Stomach (tissue), 9 donors: Measurements from ENCODE around the gene ITPR2. TPM values are rescaled to one million over a fixed set of nuclear protein-coding genes. Genes with fewer than 3 reads are reported as not detected.

Experiments used
- DNase-seq, 2 donors: peaks; one replicate each; pipeline versions ENCODE4 v3.0.0 to v3.0.0-alpha.2; 2013 to 2019
- H3K27ac ChIP-seq, 5 donors: fragments of 200-600 bp in 4 of 5; sonication (generic) in 4 of 5; one replicate each; pipeline ENCODE4 v1.5.1; 2013 to 2019; ENCODE audit warnings: mild to moderate bottlenecking in 1 of 5, moderate library complexity in 1 of 5
- H3K27me3 ChIP-seq, 3 donors: fragments of 200-600 bp; sonication (generic); one replicate each; pipeline ENCODE4 v1.5.1; 2017 to 2019; ENCODE audit warnings: mixed run types in 1 of 3
- H3K36me3 ChIP-seq, 4 donors: fragments of 200-600 bp; sonication (generic); 1 replicate in 3 of 4; 2 replicates in 1 of 4; pipeline ENCODE4 v1.5.1; 2016 to 2019
- H3K4me1 ChIP-seq, 4 donors: fragments of 200-600 bp; sonication (generic); one replicate each; pipeline ENCODE4 v1.5.1; 2016 to 2019
- H3K4me3 ChIP-seq, 4 donors: fragments of 200-600 bp; sonication (generic) in 3 of 4; one replicate each; pipeline ENCODE4 v1.5.1; 2016 to 2019; ENCODE audit warnings: mild to moderate bottlenecking in 1 of 4
- H3K9me3 ChIP-seq, 4 donors: fragments of 200-600 bp; sonication (generic); one replicate each; pipeline ENCODE4 v1.5.1; 2016 to 2019
- EP300 ChIP-seq: sonication (generic); formaldehyde crosslinking; IDR thresholded peaks from one replicate; pipeline ENCODE4 v1.6.1; 2017; ENCODE audit warnings: antibody characterized with exemption
- POLR2A ChIP-seq, 4 donors: fragments of 450-650 bp; IDR thresholded peaks; one replicate each; pipeline ENCODE4 v1.6.1; 2016; ENCODE audit warnings: antibody characterized with exemption in 4 of 4, control low read depth in 2 of 4, mild to moderate bottlenecking in 1 of 4, moderate library complexity in 1 of 4
- POLR2AphosphoS5 ChIP-seq, 3 donors: sonication (generic); formaldehyde crosslinking; IDR thresholded peaks; one replicate each; pipeline ENCODE4 v1.6.1; 2016; ENCODE audit warnings: antibody characterized with exemption in 3 of 3
- WGBS, 5 donors: extraction: QIAGEN DNeasy Blood & Tissue Kit in 3 of 5; methylation state at CpG; one replicate each; pipeline versions ENCODE4 v1.1.5 to v1.1.7; 2013 to 2018; 5-methylcytosine and 5-hydroxymethylcytosine counted together
- intact Hi-C: fragments of 100-400 bp; cut with DNase I; formaldehyde crosslinking; loops from one replicate; pipeline ENCODE4 v1.15.1; 2023; ENCODE audit warnings: low total_unique reads
- polyA plus RNA-seq, 3 donors: library from polyadenylated mRNA; stranded (reverse); fragments of 200-250 nt; gene quantifications; one replicate each; pipeline ENCODE4 v1.2.3, GENCODE V29; 2013
- total RNA-seq, 5 donors: library from RNA; depleted of rRNA; stranded (reverse); fragments of >200 nt; gene quantifications; one replicate each; pipeline versions ENCODE4 v1.1.0 to v1.2.3, GENCODE V29; 2014 to 2016
- TF ChIP-seq, protein P1 (sequence below), 7 experiments: fragments of 450-650 bp in 4 of 7; fragments of 200-600 bp in 3 of 7; sonication (generic) in 3 of 7; IDR thresholded peaks; one replicate each; pipeline ENCODE4 v1.5.1; 2016 to 2019; ENCODE audit warnings: antibody characterized with exemption in 7 of 7, control low read depth in 2 of 7, mild to moderate bottlenecking in 1 of 7
- donor health status: healthy with polysubstance abuse.
- donor health status: Bipolar disorder and iron deficiency.
- donor health status: healthy.

The ITPR2 gene
- total and polyA plus RNA-seq, 8 donors: 1.4 to 172 (median 23.4) TPM

- H3K36me3 ChIP-seq: peaks cover 0 to 47% (median 31%) of the 10 kb centered on the region in 4 donors
- WGBS, 5 donors: 93 to 96% (median 95%) methylated on average over 2 of the region's 2 CpGs
- intact Hi-C loops: no loop called here
Observed at GRCh38 chr12:26489908-26490307, 343.1 kb downstream of the ITPR2 start.

GRCh38 chr12:26488351-26488750, 344.6 kb downstream of the ITPR2 start:
- no peaks in the 10 kb centered on the region for H3K27me3 ChIP-seq

More at GRCh38 chr12:26489908-26490307, 343.1 kb downstream of the ITPR2 start:
- no peaks in the 10 kb centered on the region for H3K9me3 ChIP-seq
- no peaks in the 10 kb centered on the region for H3K4me1 ChIP-seq
- no peak overlapping the region for H3K27ac ChIP-seq
- TF ChIP-seq EP300 (no peak), POLR2A (IDR thresholded peaks at IDR 0.05) (no peak), POLR2AphosphoS5 (IDR thresholded peaks at IDR 0.05) (no peak)
- TF ChIP-seq, protein P1, sequence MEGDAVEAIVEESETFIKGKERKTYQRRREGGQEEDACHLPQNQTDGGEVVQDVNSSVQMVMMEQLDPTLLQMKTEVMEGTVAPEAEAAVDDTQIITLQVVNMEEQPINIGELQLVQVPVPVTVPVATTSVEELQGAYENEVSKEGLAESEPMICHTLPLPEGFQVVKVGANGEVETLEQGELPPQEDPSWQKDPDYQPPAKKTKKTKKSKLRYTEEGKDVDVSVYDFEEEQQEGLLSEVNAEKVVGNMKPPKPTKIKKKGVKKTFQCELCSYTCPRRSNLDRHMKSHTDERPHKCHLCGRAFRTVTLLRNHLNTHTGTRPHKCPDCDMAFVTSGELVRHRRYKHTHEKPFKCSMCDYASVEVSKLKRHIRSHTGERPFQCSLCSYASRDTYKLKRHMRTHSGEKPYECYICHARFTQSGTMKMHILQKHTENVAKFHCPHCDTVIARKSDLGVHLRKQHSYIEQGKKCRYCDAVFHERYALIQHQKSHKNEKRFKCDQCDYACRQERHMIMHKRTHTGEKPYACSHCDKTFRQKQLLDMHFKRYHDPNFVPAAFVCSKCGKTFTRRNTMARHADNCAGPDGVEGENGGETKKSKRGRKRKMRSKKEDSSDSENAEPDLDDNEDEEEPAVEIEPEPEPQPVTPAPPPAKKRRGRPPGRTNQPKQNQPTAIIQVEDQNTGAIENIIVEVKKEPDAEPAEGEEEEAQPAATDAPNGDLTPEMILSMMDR (IDR thresholded peaks at IDR 0.05): no peak
- no peak overlapping the region for H3K4me3 ChIP-seq
- DNase-seq: no peak
- H3K27me3 ChIP-seq: no peaks in the 10 kb centered on the region

DNA sequence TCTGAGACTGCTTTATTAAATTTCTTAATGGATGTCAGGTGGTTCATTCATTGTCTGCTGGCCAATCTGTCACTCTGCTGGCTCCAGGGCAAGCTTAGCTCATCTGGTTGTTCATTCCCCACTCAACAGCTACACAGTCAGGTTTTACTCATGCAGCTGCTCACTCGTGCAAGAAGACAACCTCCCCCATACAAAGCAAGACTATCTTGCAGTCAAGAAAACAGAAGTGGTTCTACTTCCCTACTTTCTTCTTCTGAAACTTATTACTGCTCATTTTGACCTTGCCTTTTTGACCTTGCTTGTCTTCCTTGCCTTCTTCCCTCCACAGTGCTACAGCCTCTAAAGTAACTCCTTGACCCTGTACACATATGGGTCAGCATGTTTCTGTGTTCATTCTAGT, 359.7 kb downstream of the ITPR2 start:
- H3K36me3 ChIP-seq: peaks cover 3 to 31% (median 21%) of the 10 kb centered on the region in 4 donors
- intact Hi-C loops: no loop called here
- H3K4me3 ChIP-seq: no peak overlapping the region
- peak in 1 of 2 donors; percentile 8 for DNase-seq
- TF ChIP-seq POLR2A (IDR thresholded peaks at IDR 0.05) (no peak), EP300 (no peak), POLR2AphosphoS5 (IDR thresholded peaks at IDR 0.05) (no peak)
- peak overlapping the region in 1 of 5 donors; percentile 48 for H3K27ac ChIP-seq
- H3K4me1 ChIP-seq: no peaks in the 10 kb centered on the region
- H3K27me3 ChIP-seq: no peaks in the 10 kb centered on the region
- WGBS, 5 donors: 61 to 82% (median 71%) methylated on average over 1 of the region's 1 CpG
- H3K9me3 ChIP-seq: no peaks in the 10 kb centered on the region

More at GRCh38 chr12:26488351-26488750, 344.6 kb downstream of the ITPR2 start:
- no peak overlapping the region for H3K4me3 ChIP-seq
- TF ChIP-seq, protein P1 (IDR thresholded peaks at IDR 0.05): no peak
- TF ChIP-seq EP300: no peak
- H3K4me1 ChIP-seq: no peaks in the 10 kb centered on the region
- no peaks in the 10 kb centered on the region for H3K9me3 ChIP-seq
- no peak for DNase-seq
- intact Hi-C loops: no loop called here
- 88 to 97% (median 93%) methylated on average over 1 of the region's 1 CpG for WGBS, 5 donors
- H3K27ac ChIP-seq: no peak overlapping the region
- H3K36me3 ChIP-seq: peaks cover 0 to 50% (median 30%) of the 10 kb centered on the region in 4 donors

DNA sequence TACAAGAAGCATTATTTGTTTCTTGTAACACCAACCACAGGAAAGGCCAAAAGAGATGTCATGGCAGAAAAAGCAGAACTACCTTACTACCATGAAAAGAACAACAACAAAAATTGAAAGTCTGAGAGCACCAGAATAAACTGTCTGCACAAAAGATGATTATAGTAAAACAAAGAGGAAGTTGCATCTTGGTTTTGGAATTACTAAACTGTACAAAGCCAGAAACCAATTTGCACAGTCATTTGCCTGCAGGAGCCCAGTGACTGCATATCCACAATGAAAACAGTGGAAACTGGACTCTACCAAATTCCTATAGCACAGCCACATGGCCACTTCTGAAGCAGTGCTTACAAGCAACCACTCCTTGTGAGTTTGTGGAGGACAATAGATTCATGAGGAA, 361.4 kb downstream of the ITPR2 start:
- TF ChIP-seq, protein P1 (IDR thresholded peaks at IDR 0.05): no peak
- TF ChIP-seq EP300 (no peak), POLR2A (IDR thresholded peaks at IDR 0.05) (no peak), POLR2AphosphoS5 (IDR thresholded peaks at IDR 0.05) (no peak)
- H3K36me3 ChIP-seq: peaks cover 3 to 27% (median 19%) of the 10 kb centered on the region in 4 donors
- H3K4me1 ChIP-seq: no peaks in the 10 kb centered on the region
- intact Hi-C loops: no loop called here
- H3K9me3 ChIP-seq: no peaks in the 10 kb centered on the region
- H3K27me3 ChIP-seq: no peaks in the 10 kb centered on the region
- peak overlapping the region in 1 of 5 donors; percentile 56 for H3K27ac ChIP-seq
- peak in 1 of 2 donors; percentile 20 for DNase-seq
- no peak overlapping the region for H3K4me3 ChIP-seq

DNA sequence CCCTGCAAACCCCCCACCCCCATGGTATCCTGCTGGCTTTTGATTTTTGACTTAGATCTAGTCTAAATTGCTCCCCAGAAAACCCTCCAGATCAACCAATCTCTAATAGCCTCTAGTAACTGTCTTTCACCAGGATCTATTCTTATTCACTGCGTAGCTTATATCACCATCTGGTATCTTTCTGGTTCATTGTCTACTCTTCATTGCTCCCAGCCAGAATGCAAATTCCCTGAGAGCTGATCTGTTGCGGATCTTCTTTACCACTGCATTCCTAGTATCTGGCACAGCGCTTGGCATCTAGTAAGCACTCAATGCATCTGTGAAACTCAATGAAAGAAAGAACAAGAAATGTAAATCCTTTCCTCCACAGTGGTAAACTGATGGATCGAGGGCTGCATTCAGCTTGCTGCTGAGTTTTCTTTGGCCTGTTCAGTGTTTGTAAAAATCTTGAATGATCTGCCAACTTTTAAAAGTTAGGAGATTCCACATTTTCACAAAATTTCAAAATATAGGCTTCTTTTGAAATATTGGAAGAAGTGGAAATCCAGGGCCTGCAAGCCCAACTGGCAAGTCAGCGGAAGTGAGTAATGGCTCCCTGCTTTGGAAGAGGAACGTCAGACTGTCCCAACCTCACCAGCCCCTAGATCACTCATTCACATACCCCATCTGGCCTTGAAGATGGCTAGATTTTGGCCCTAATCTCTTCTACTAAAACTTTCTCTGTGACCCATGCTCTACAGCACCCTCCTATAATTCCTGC, 363.4 kb downstream of the ITPR2 start:
- H3K9me3 ChIP-seq: no peaks in the 10 kb centered on the region
- no peaks in the 10 kb centered on the region for H3K27me3 ChIP-seq
- intact Hi-C loops: no loop called here
- no peaks in the 10 kb centered on the region for H3K4me1 ChIP-seq
- H3K27ac ChIP-seq: no peak overlapping the region
- no peak for DNase-seq
- no peak overlapping the region for H3K4me3 ChIP-seq
- peaks cover 0 to 9% (median 5%) of the 10 kb centered on the region in 4 donors for H3K36me3 ChIP-seq
- 91 to 97% (median 95%) methylated on average over 6 of the region's 6 CpGs for WGBS, 5 donors
- TF ChIP-seq POLR2A (IDR thresholded peaks at IDR 0.05) (no peak), EP300 (no peak), POLR2AphosphoS5 (IDR thresholded peaks at IDR 0.05) (no peak)
- TF ChIP-seq, protein P1 (IDR thresholded peaks at IDR 0.05): no peak
